Measurements from ENCODE around the gene LIFR. TPM values are rescaled to one million over a fixed set of nuclear protein-coding genes. Genes with fewer than 3 reads are reported as not detected.
"Not testable (repeated sequence)": the region's sequence is repeated elsewhere in the genome, so short reads cannot be mapped to it uniquely, and the experiment has no call there.

LIFR gene
- total RNA-seq, 1 experiment from 2014 or later, result 46.0 TPM

DNA sequence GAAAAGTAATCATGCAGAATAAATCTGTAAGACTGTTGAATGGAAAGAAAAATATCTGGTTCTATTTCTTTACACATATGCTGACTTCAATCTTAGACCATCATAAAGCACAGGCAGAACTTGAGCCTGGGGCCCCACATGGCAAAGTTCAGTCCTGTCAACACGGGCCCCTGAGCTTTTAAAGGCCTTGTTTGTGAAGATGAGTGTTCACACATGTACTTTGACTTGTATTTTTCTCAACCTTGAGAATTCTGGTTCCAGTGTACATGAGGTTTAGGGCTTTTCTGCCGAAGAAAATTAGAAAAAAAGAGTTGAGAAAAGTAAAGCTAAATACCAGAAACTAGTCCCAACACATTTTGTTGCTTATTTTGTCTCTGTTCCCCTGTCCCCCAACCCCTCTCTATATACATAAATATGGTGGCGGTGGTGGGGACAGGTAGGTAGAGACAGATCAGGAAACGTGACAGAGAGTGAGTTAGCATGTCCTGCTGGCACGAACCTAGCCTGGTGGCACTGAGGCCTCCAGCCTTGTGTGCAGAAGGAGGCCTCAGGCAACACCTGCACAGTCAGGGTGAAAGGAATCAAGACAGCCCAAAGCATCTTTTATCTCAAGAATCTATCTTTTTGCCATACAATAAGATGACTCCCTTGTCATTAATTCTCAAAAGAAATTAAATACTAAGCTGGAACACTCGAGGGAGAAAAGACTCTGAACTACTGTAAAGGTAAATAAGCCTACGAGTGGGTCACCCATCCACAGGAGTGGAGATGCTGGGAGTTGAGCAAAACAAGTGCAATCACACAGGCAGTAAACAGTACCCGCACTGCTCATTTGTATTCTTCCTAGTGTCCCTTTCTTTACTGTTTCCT, 22.9 kb downstream of the LIFR start:
- no peak for DNase-seq (ENCODE audit: low read depth in 1 of 2, low spot score in 2 of 2)
- H3K4me1 ChIP-seq (replicated peaks), result peaks cover 6% of the 10 kb centered on the region
- no peak overlapping the region for H3K27ac ChIP-seq
- H3K9me3 ChIP-seq (replicated peaks), result no peaks in the 10 kb centered on the region
- H3K4me3 ChIP-seq, result no peak overlapping the region
- H3K36me3 ChIP-seq, result no peaks in the 10 kb centered on the region
- no peaks in the 10 kb centered on the region for H3K27me3 ChIP-seq (replicated peaks)

DNA sequence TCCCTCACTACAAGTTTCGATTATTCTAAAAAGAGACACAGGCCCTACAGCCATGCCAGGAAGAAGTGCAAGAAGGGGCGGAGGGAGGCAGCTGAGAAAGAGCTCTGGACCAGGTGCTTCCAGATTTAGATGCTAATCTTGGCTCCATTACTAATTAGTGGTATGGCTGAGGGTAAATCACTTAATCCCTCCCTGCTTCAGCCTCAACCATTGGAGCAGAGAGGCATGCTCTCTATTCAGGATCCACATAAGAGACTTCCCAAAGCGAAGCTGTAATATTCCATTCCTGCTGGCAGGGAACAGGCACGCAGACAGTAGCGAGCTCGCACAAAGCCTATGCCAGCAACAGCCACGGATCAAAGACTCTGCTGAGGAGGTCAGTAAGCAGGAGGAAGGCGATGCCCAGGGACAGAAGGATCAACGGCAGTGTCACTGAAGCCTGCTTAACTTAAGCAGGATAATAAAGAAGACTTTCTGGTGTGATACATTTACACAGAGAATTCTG, 24.2 kb downstream of the LIFR start:
- H3K36me3 ChIP-seq, result no peaks in the 10 kb centered on the region
- DNase-seq (ENCODE audit: low read depth in 1 of 2, low spot score in 2 of 2), result no peak
- H3K4me3 ChIP-seq, result no peak overlapping the region

DNA sequence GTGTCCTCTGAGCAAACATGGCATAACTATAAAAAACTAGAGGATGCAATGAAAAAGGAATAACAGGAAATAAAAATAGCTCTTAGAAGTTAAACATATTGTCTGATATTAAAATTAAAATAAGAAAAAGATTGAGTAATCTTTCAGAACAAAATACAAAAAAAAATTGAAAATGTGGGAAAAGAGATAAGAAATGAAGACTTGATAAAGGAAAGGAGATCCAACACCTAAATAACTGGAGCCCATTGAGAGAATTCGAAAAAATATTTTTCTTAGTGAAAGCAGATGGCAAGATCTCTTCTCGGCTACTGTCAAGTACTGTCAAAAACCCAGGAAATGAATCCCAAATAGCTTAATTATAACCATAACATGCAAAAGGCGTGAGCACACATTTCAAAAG, 24.9 kb downstream of the LIFR start:
- no peak overlapping the region for H3K27ac ChIP-seq
- H3K9me3 ChIP-seq (replicated peaks), result no peaks in the 10 kb centered on the region
- peaks cover 4% of the 10 kb centered on the region for H3K36me3 ChIP-seq
- no peak overlapping the region for H3K4me3 ChIP-seq
- peaks cover 18% of the 10 kb centered on the region for H3K4me1 ChIP-seq (replicated peaks)
- no peaks in the 10 kb centered on the region for H3K27me3 ChIP-seq (replicated peaks)
- DNase-seq (ENCODE audit: low read depth in 1 of 2, low spot score in 2 of 2), result no peak

More for the DNA sequence above, 24.2 kb downstream of the LIFR start:
- Histone ChIP-seq H3K4me1 (replicated peaks) (peaks cover 18% of the 10 kb centered on the region), H3K27ac (no peak overlapping the region), H3K27me3 (replicated peaks) (no peaks in the 10 kb centered on the region), H3K9me3 (replicated peaks) (no peaks in the 10 kb centered on the region)

DNA sequence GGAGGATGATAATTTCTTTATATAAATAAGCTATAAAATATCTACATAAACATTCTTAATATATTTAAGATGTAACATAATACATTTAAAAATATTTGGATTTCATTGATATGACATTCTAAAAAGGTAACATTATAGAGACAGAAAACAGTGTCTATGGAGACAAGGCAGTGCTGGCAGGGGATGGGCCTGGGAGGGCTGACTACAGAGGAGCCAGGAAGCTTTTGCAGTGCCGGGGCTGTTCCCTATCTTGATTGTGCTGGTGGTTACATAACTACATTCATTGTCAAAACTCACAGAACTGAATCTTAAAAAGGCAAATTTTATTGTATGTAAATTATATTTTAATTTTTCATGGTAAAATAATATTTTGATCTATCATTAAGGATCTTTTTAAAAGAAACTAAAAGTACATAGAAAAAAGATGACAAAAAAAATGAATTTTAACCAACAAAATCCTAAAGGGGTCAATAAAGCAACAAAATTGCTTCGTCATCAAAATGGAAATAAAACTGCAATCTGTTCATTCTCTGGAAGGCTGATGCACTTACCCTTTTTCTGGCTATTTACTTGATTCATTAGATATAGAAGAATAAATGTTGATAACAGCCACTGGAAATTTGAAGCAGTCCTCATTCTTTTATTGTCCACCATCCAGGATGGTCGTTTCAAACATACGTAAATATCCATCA, 26.3 kb downstream of the LIFR start:
- peaks cover 18% of the 10 kb centered on the region for H3K4me1 ChIP-seq (replicated peaks)
- H3K27me3 ChIP-seq (replicated peaks), result no peaks in the 10 kb centered on the region
- no peak overlapping the region for H3K27ac ChIP-seq
- DNase-seq (ENCODE audit: low read depth in 1 of 2, low spot score in 2 of 2), result no peak
- no peaks in the 10 kb centered on the region for H3K9me3 ChIP-seq (replicated peaks)
- H3K4me3 ChIP-seq, result no peak overlapping the region
- peaks cover 16% of the 10 kb centered on the region for H3K36me3 ChIP-seq

DNA sequence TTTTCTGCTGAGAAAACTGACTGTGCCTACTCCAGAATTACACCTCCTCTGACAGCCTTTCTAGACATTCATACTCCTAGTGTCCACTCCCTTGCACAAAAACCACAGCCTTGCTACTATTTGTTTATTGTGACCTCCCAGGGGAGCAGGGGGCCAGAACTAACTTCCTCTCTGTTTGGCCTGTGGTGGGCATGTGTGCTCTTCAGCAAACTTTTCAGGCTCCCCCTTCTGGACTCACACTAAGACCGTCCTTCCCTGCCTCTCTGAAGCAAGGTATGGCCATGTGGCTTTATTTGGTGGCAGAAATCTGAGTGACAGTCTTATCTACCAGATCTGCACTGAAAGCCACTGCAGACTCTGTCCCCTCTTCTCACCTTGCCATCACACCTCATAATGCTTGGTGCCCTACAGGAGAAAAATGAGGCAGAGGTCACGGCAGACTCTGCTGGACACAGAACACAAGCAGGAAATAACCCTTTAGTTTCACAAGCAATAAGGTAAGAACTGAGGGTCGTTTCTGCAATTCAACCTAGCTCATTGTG, 28.2 kb downstream of the LIFR start:
- H3K4me1 ChIP-seq (replicated peaks), result peaks cover 13% of the 10 kb centered on the region
- peaks cover 18% of the 10 kb centered on the region for H3K36me3 ChIP-seq
- DNase-seq (ENCODE audit: low read depth in 1 of 2, low spot score in 2 of 2), result peak; percentile 70 to 73
- no peak overlapping the region for H3K27ac ChIP-seq
- no peaks in the 10 kb centered on the region for H3K9me3 ChIP-seq (replicated peaks)
- H3K4me3 ChIP-seq, result no peak overlapping the region
- H3K27me3 ChIP-seq (replicated peaks), result no peaks in the 10 kb centered on the region

DNA sequence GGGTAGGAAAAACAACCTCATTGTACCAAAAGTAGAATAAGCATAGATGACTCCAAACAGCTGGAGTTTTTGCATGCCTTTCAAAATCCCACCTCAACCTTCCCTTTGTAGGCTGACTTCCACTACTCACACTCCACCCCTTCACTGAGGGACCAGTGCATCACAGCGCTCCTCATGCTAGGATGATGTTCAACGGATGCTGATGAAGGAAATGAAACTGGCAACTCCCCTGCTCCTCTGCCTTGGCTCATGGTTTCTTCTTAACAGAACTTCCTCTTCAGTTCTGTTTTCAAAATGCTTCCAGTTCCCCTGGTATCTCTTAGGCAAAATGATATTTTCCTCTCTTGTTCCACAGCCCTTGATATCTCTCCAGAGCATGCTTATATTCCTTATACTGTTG, 29.0 kb downstream of the LIFR start:
- H3K9me3 ChIP-seq (replicated peaks), result no peaks in the 10 kb centered on the region
- no peak overlapping the region for H3K4me3 ChIP-seq
- peaks cover 13% of the 10 kb centered on the region for H3K4me1 ChIP-seq (replicated peaks)
- no peak overlapping the region for H3K27ac ChIP-seq
- no peak for DNase-seq (ENCODE audit: low read depth in 1 of 2, low spot score in 2 of 2)
- peaks cover 25% of the 10 kb centered on the region for H3K36me3 ChIP-seq
- H3K27me3 ChIP-seq (replicated peaks), result no peaks in the 10 kb centered on the region

DNA sequence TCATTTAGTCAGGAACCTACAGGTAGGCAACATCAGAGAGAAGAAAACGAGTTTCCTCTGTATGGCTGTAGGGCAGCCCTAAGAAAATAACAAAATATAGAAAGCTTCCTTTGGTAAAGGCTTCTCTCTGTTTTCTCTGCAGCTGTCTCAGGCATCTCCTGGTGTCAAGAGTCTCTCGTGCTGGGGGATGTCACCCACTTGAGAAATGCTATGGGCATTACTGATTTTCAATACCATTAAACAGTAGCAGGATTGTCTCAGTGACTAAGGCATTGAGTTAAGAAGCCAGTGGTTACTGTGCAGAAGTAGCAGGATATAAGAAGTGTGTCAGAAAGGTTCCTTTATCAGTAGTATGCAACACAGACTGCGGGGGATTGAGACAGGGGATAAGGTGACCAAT, 32.4 kb downstream of the LIFR start:
- Histone ChIP-seq H3K27me3 (replicated peaks) (no peaks in the 10 kb centered on the region), H3K4me3 (no peak overlapping the region), H3K9me3 (replicated peaks) (0 out of 2 replicates have a peak, but pooled peaks cover 2% of the 10 kb centered on the region), H3K36me3 (peaks cover 55% of the 10 kb centered on the region), H3K27ac (no peak overlapping the region), H3K4me1 (replicated peaks) (peaks cover 13% of the 10 kb centered on the region)
- no peak for DNase-seq (ENCODE audit: low read depth in 1 of 2, low spot score in 2 of 2)

DNA sequence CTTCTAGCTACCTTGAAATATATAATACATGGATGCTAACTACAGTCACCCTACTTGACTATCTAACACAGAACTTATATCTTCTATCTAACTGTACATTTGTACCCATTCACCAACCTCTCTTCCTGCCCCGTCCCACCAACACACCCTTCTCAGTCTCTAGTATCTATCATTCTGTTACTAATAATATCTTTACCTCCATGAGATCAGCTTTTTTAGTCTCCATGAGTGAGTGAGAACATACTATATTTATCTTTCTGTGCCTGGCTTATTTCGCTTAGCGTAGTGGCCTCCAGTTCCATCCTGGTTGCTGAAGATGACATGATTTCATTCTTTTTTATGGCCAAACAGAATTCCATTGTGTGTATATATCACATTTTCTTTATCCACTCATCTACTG, 37.0 kb downstream of the LIFR start:
- Histone ChIP-seq H3K27ac (no peak overlapping the region), H3K36me3 (peaks cover 41% of the 10 kb centered on the region), H3K4me3 (no peak overlapping the region), H3K27me3 (replicated peaks) (no peaks in the 10 kb centered on the region), H3K9me3 (replicated peaks) (0 out of 2 replicates have a peak, but pooled peaks cover 2% of the 10 kb centered on the region), H3K4me1 (replicated peaks) (no peaks in the 10 kb centered on the region)
- DNase-seq (ENCODE audit: low read depth in 1 of 2, low spot score in 2 of 2), result no peak

DNA sequence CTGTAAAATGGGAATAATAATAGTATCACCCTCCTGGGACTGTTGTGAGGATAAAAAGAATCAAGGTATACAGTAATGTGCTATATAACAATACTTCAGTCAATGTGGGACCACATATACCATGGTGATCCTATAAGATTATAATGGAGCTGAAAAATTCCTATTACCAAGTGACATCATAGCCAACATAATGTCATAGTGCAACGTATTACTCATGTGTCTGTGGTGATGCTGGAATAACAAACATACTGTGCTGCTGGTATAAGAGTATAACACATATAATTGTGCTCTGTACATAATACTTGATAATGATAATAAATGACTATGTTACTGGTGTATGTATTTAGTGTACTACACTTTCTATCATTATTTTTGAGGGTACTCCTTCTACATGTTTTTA, 38.1 kb downstream of the LIFR start:
- no peak overlapping the region for H3K4me3 ChIP-seq
- H3K9me3 ChIP-seq (replicated peaks), result 0 out of 2 replicates have a peak, but pooled peaks cover 2% of the 10 kb centered on the region
- no peak overlapping the region for H3K27ac ChIP-seq
- H3K27me3 ChIP-seq (replicated peaks), result no peaks in the 10 kb centered on the region
- no peaks in the 10 kb centered on the region for H3K4me1 ChIP-seq (replicated peaks)
- H3K36me3 ChIP-seq, result peaks cover 41% of the 10 kb centered on the region
- no peak for DNase-seq (ENCODE audit: low read depth in 1 of 2, low spot score in 2 of 2)

DNA sequence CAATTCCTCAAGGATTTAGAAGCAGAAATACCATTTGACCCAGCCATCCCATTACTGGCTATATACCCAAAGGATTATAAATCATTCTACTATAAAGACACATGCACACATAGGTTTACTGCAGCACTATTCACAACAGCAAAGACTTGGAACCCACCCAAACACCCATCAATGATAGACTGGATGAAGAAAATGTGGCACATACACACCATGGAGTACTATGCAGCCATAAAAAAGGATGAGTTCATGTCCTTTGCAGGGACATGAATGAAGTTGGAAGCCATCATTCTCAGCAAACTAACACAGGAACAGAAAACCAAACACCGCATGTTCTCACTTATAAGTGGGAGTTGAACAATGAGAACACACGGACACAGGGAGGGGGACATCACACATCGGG, 39.8 kb downstream of the LIFR start:
- H3K4me3 ChIP-seq; H3K9me3 ChIP-seq (replicated peaks); DNase-seq (ENCODE audit: low read depth in 1 of 2, low spot score in 2 of 2); H3K4me1 ChIP-seq (replicated peaks); H3K27me3 ChIP-seq (replicated peaks); H3K27ac ChIP-seq: not testable (repeated sequence)
- H3K36me3 ChIP-seq, result peaks cover 28% of the 10 kb centered on the region

DNA sequence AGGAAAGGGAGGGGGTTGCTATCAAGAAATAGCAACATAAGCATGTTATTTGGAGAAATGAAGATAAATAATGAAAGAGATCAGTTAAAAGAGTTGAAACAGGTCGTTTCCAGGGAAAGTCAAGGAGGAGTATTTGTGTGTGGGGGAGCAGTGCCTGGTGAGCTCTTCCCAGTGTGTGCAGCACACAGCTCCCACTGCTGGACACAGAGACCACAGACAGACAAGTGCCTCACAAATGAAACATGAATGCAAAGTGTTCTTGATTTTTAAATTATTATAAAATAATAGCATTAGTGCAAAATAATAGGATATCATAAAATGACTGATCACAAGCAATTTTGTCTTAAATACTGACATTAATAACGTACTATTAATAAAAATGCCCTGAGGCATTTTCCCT, 40.8 kb downstream of the LIFR start:
- H3K36me3 ChIP-seq, result peaks cover 27% of the 10 kb centered on the region
- no peak for DNase-seq (ENCODE audit: low read depth in 1 of 2, low spot score in 2 of 2)
- no peak overlapping the region for H3K27ac ChIP-seq
- H3K9me3 ChIP-seq (replicated peaks), result 0 out of 2 replicates have a peak, but pooled peaks cover 2% of the 10 kb centered on the region
- H3K4me3 ChIP-seq, result no peak overlapping the region
- peaks cover 7% of the 10 kb centered on the region for H3K4me1 ChIP-seq (replicated peaks)
- no peaks in the 10 kb centered on the region for H3K27me3 ChIP-seq (replicated peaks)

DNA sequence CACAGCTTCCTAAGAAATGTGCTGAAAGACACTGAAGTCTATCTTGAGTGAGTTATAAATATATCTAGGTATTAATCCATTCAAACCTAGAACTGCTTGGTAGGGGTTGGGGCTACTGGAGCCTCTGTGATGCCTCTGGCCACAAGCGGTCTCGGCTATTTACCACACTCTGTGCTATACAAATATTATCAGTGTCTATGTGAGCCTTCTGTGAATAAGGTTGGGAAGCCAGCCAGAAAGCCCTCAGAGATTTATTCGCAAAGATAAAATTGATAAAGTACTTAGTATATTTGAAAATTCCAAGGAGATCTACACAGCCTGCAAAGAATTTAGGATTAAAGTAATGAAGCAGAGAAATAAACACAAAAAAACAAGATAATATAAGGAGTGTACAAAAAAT, 41.4 kb downstream of the LIFR start:
- H3K27me3 ChIP-seq (replicated peaks), result no peaks in the 10 kb centered on the region
- peaks cover 21% of the 10 kb centered on the region for H3K36me3 ChIP-seq
- peaks cover 7% of the 10 kb centered on the region for H3K4me1 ChIP-seq (replicated peaks)
- H3K9me3 ChIP-seq (replicated peaks), result 0 out of 2 replicates have a peak, but pooled peaks cover 2% of the 10 kb centered on the region
- no peak overlapping the region for H3K27ac ChIP-seq
- no peak overlapping the region for H3K4me3 ChIP-seq
- no peak for DNase-seq (ENCODE audit: low read depth in 1 of 2, low spot score in 2 of 2)

DNA sequence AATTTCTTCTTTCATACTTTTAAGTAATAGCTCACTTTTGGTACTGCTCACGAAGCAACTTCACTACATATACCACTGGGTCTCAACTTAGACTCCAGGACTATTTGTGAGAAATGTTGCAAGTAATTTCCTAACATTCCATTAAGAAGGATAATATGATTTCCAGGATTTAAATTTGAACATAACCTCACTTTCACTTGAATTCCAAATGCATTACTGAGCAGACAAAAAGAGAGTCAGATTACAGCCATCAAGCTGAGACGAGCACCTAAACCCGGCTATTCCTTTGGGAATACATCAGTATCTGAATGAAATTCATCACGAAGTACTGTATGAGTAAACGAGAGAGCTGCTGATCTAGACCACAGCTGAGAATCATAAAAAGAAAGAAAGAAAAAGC, 47.3 kb downstream of the LIFR start:
- Histone ChIP-seq H3K27ac (peak overlapping the region; percentile 46), H3K36me3 (peaks cover 27% of the 10 kb centered on the region), H3K4me3 (no peak overlapping the region), H3K27me3 (replicated peaks) (no peaks in the 10 kb centered on the region), H3K9me3 (replicated peaks) (no peaks in the 10 kb centered on the region), H3K4me1 (replicated peaks) (peaks cover 17% of the 10 kb centered on the region)
- DNase-seq (ENCODE audit: low read depth in 1 of 2, low spot score in 2 of 2), result peak in 1 of 2 experiments; percentile 47

DNA sequence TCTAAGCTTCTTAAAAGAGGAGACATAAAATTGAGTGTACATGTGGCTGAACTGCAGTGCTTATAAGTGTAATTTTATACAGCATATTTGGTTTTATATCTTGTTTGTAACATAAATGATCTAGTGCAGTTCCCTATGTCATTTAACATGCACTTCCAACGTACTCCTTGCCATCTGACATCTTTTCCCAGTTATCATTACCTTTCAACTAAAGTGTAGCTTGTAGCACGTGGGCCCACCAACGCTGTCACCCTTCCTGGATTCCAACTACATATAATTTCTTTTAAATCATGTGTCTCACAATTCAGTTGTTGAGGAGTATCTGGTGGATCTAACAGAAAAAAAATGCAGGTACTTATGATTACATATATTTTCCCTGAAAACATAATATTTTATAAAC, 50.1 kb downstream of the LIFR start:
- Histone ChIP-seq H3K27ac (no peak overlapping the region), H3K4me1 (replicated peaks) (peaks cover 10% of the 10 kb centered on the region), H3K4me3 (no peak overlapping the region), H3K27me3 (replicated peaks) (no peaks in the 10 kb centered on the region), H3K36me3 (peaks cover 20% of the 10 kb centered on the region), H3K9me3 (replicated peaks) (no peaks in the 10 kb centered on the region)
- no peak for DNase-seq (ENCODE audit: low read depth in 1 of 2, low spot score in 2 of 2)
